SK-N-SH treated with all-trans-retinoic acid at 6 μM for 48 hours (cell line): ENCODE results near the gene CNTLN.

Source experiments
- ATAC-seq: fragments of 200-7000 bp; cut with Tn5 transposase; 3 replicates; pipeline ENCODE4 v1.9.1; 2020; ENCODE audit warnings: mild to moderate bottlenecking, moderate library complexity
- ARNTL ChIP-seq: fragments of 450-650 bp; formaldehyde crosslinking; IDR thresholded peaks from 2 replicates; pipeline ENCODE4 v1.5.0; 2020; ENCODE audit warnings: low read depth, mild to moderate bottlenecking, moderate library complexity, borderline replicate concordance
- BACH2 ChIP-seq: fragments of 250-450 bp; sonication (Bioruptor Pico); IDR thresholded peaks from 2 replicates; pipeline ENCODE4 v1.9.0; 2021; ENCODE audit warnings: mild to moderate bottlenecking, borderline replicate concordance
- CREB5 ChIP-seq: fragments of 250-450 bp; sonication (Bioruptor Pico); IDR thresholded peaks from 2 replicates; pipeline ENCODE4 v1.5.1; 2020; ENCODE audit warnings: low read depth, mild to moderate bottlenecking, moderate library complexity
- CSDC2 ChIP-seq: fragments of 250-450 bp; sonication (Bioruptor Pico); IDR thresholded peaks from 2 replicates; pipeline ENCODE4 v1.5.0; 2020; ENCODE audit warnings: mild to moderate bottlenecking, moderate library complexity
- CSRNP3 ChIP-seq: fragments of 250-450 bp; sonication (Bioruptor Pico); IDR thresholded peaks from 2 replicates; pipeline ENCODE4 v1.5.1; 2021; ENCODE audit warnings: mild to moderate bottlenecking, moderate library complexity
- ESRRG ChIP-seq: fragments of 250-450 bp; sonication (Bioruptor Pico); IDR thresholded peaks from 2 replicates; pipeline ENCODE4 v1.6.1; 2021; ENCODE audit warnings: mild to moderate bottlenecking
- GLIS3 ChIP-seq: fragments of 250-450 bp; sonication (Bioruptor Pico); IDR thresholded peaks from 2 replicates; pipeline ENCODE4 v1.5.0; 2020; ENCODE audit warnings: mild to moderate bottlenecking, moderate library complexity
- ISL1 ChIP-seq: fragments of 250-450 bp; sonication (Bioruptor Pico); IDR thresholded peaks from 2 replicates; pipeline ENCODE4 v2.1.2; 2022; ENCODE audit warnings: mild to moderate bottlenecking, moderate library complexity
- POU6F1 ChIP-seq: fragments of 250-450 bp; sonication (Bioruptor Pico); IDR thresholded peaks from 2 replicates; pipeline ENCODE4 v1.8.0; 2021; ENCODE audit warnings: low read depth, mild to moderate bottlenecking, moderate library complexity, borderline replicate concordance
- PPARA ChIP-seq: fragments of 250-450 bp; sonication (Bioruptor Pico); IDR thresholded peaks from 2 replicates; pipeline ENCODE4 v1.5.0; 2020; ENCODE audit warnings: mild to moderate bottlenecking, borderline replicate concordance
- RARB ChIP-seq: fragments of 250-450 bp; sonication (Bioruptor Pico); IDR thresholded peaks from 2 replicates; pipeline ENCODE4 v1.8.0; 2021; ENCODE audit warnings: mild to moderate bottlenecking, moderate library complexity
- SNAI2 ChIP-seq: fragments of 250-450 bp; sonication (Bioruptor Pico); IDR thresholded peaks from 2 replicates; pipeline ENCODE4 v1.5.0; 2020; ENCODE audit warnings: mild to moderate bottlenecking, moderate library complexity
- TCF4 ChIP-seq: fragments of 250-450 bp; sonication (Bioruptor Pico); IDR thresholded peaks from 2 replicates; pipeline ENCODE4 v1.8.0; 2021; ENCODE audit warnings: mild to moderate bottlenecking, moderate library complexity, borderline replicate concordance
- TOX ChIP-seq: fragments of 250-450 bp; sonication (Bioruptor Pico); IDR thresholded peaks from 2 replicates; pipeline ENCODE4 v1.8.0; 2021; ENCODE audit warnings: mild to moderate bottlenecking, moderate library complexity, borderline replicate concordance
- TSHZ2 ChIP-seq: fragments of 250-450 bp; sonication (Bioruptor Pico); IDR thresholded peaks from 2 replicates; pipeline ENCODE4 v1.5.0; 2020; ENCODE audit warnings: mild to moderate bottlenecking, moderate library complexity
- ZC3H10 ChIP-seq: fragments of 250-450 bp; sonication (Bioruptor Pico); IDR thresholded peaks from 2 replicates; pipeline ENCODE4 v1.5.1; 2021; ENCODE audit warnings: mild to moderate bottlenecking, moderate library complexity
- ZFP30 ChIP-seq: fragments of 450-650 bp; formaldehyde crosslinking; IDR thresholded peaks from 2 replicates; pipeline ENCODE4 v1.5.0; 2022; ENCODE audit warnings: mild to moderate bottlenecking, moderate library complexity
- ZNF565 ChIP-seq: fragments of 450-650 bp; formaldehyde crosslinking; conservative IDR thresholded peaks from 2 replicates; pipeline ENCODE4 v1.5.0; 2020; ENCODE audit warnings: low read depth, mild to moderate bottlenecking, moderate library complexity
- ZNF8 ChIP-seq: fragments of 450-650 bp; formaldehyde crosslinking; IDR thresholded peaks from 2 replicates; pipeline ENCODE4 v1.5.0; 2020; ENCODE audit warnings: mild to moderate bottlenecking, moderate library complexity

CNTLN gene

GRCh38 chr9:17219261-17219660, 84.4 kb downstream of the CNTLN start (continued):
- TF ChIP-seq ESRRG (CRISPR knock-in tag) (no peak), PPARA (CRISPR knock-in tag) (no peak), CREB5 (CRISPR knock-in tag) (no peak), ZNF8 (CRISPR knock-in tag) (no peak), BACH2 (CRISPR knock-in tag) (no peak), ZNF565 (CRISPR knock-in tag) (no peak), CSDC2 (CRISPR knock-in tag) (no peak), ZFP30 (no peak)

- TF ChIP-seq ZC3H10 (CRISPR knock-in tag) (no peak), CSDC2 (CRISPR knock-in tag) (no peak), TCF4 (CRISPR knock-in tag) (no peak), POU6F1 (no peak), RARB (CRISPR knock-in tag) (no peak), TSHZ2 (CRISPR knock-in tag) (no peak)
- TF ChIP-seq, all 23 proteins: peak for 0
- no peak for ATAC-seq
Observed at GRCh38 chr9:17222932-17223331, 88.1 kb downstream of the CNTLN start.

GRCh38 chr9:17225407-17225806, 90.6 kb downstream of the CNTLN start:
- ATAC-seq: no peak
- no peak for TF ChIP-seq TOX (CRISPR knock-in tag)
- TF ChIP-seq ZNF565 (CRISPR knock-in tag): no peak
- TF ChIP-seq CSRNP3 (CRISPR knock-in tag): no peak
- no peak for TF ChIP-seq TCF4 (CRISPR knock-in tag)
- no peak for TF ChIP-seq CSDC2 (CRISPR knock-in tag)
- TF ChIP-seq CREB5 (CRISPR knock-in tag): no peak
- no peak for TF ChIP-seq GLIS3
- no peak for TF ChIP-seq SNAI2 (CRISPR knock-in tag)

GRCh38 chr9:17229945-17230560, 95.2 kb downstream of the CNTLN start:
- ATAC-seq: no peak

GRCh38 chr9:17230646-17231045, 95.8 kb downstream of the CNTLN start:
- TF ChIP-seq ARNTL (CRISPR knock-in tag): no peak
- TF ChIP-seq TOX (CRISPR knock-in tag): no peak
- TF ChIP-seq RARB (CRISPR knock-in tag): no peak
- no peak for TF ChIP-seq GLIS3
- no peak for TF ChIP-seq SNAI2 (CRISPR knock-in tag)
- TF ChIP-seq, all 23 proteins: peak for 0
- no peak for ATAC-seq

More at GRCh38 chr9:17229945-17230560, 95.2 kb downstream of the CNTLN start:
- TF ChIP-seq SNAI2 (CRISPR knock-in tag) (no peak), TOX (CRISPR knock-in tag) (no peak), ISL1 (CRISPR knock-in tag) (no peak), ZNF565 (CRISPR knock-in tag) (no peak)
